Activated CD8-positive, alpha-beta memory T cell treated with anti-CD3 and anti-CD28 coated beads, Interleukin-2, amount 50 U/mL, for 24 hours (primary cell): ENCODE data around the gene CLCN6.

Experiments used
- DNase-seq: peaks from one replicate; pipeline ENCODE4 v3.0.0-alpha.2; 2020; ENCODE audit errors: extremely low read depth

Gene CLCN6

GRCh38 chr1:11778844-11779623 is 27.0 kb upstream of the CLCN6 start:
- DNase-seq, result no peak

DNA sequence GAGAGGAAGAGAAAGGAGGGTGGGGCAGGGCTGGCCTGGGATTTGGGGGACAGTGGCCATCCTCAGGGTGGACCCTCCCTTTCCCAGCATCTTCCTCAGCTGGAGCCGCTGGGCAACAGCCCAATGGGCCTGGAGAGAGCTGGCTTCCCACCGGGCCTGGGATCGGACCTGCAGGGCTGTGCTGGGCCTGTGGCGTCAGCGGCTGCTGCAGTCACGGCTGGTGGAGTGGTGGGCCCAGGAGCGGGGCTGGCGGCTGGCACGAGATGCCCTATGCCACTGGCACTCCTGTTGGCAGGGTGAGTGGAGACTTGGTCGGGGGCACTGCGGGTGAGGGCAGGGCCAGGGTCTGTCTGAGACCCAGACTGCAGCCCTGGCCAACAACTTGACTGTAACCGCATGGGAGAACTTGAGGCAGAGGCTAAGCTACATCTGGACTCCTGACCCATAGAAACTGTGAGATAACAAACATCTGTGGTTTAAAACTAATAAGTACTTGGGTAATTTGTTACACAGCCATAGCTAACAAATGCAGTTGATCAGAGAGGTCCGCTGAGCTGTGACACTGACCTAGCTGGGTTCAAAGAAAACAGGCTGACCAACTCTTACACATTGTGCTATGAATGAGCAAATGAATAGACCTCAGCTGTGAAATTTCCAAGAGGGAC is 26.1 kb upstream of the CLCN6 start:
- DNase-seq, result no peak

- no peak for DNase-seq
Observed at GRCh38 chr1:11780380-11781147, 25.4 kb upstream of the CLCN6 start.

DNA sequence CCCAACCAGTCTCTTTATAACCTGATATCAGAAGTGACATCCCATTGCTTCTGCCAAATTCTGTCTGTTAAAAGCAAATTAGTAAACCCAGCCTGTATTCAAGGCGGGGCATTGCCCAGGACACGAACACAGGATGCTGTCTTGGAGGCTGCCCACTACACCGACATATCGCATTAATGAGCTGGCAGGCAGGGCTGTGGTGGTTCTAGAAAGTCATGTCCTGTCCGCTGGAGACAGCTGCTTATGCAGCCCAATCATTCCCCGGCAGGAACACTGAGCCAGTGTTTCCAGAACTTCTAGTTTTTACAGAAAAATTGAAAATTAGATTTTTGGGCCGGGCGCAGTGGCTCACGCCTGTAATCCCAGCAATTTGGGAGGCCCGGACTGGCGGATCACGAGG is 24.7 kb upstream of the CLCN6 start:
- no peak for DNase-seq

DNA sequence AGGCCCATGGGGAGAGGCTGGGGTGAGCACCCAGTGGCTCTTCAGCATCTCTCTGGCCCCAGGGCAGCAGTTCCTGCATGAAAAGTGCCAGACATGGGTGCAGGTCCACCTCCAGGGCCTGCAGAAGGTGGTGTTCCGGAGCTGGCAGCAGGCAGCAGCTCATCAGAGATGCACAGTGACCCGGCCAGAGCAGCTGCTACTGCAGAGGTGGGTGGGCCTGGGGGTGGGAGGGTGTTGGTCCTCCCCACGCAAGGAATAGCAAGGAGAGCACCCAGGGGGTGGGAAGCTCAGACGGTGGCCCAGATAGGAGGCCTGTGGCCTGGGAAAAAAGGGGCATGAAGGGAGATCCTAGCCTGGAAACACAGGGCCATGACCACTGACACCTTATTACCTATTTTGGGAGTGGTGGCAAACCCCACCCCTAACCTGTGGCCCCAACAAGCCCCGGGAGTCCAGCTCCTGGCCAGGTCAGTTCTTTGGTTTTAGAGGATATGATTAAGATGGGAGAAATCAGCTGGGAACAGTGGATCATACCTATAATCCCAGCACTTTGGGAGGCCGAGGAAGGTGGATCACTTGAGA is 23.8 kb upstream of the CLCN6 start:
- DNase-seq, result no peak

DNA sequence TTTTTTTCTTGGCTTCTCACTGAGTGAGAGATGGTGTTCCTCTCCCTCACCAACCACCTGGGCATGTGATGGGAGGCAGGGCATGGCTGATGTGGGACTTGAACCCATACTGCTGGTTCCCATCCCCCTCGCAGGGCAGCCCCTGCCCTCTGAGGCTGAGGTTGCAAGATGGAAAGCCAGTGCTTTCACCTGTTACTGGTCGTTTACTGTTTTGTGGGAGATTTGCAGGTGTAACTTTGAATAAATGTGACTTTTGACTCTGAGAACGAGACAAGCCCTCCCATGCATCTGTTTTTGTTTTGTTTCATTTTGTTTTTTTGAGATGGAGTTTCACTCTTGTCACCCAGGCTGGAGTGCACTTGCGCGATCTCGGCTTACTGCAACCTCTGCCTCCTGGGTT is 22.4 kb upstream of the CLCN6 start:
- no peak for DNase-seq

DNA sequence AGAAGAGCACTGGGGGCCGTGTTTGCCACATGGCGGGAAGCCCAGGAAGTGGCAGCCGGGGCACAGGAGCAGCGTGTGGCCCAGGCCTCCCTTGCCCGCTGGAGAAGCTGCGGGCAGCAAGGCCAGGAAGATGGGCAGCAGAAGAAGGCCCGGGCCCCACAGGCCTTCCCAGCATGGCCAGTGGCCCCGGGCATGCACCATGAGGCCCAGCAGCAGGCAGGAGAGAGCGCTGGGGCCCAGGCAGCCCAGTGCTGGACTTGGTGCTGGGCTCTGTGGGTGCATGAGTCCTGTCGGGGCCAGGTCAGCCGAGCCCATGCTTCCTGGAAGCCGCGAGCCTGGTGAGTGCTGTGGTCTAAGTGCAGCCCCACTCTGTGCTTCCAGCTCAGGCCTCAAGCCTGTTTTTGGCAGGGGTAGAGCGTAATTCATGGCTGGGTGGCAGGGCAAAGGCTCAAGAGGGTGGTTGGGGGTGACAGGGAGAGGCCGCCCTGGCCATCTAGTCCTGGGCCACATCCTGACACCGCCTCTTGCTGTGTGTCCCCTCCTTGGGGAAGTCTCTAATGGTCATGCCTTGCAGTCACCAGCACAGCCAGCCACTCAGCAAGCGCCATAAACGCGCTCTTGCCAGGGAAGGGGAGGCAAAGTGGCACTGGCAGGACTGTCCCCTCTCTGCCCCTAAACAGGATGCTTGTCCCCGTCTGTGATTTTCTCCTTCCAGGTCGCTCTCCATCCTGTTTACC is 21.6 kb upstream of the CLCN6 start:
- DNase-seq, result no peak

- DNase-seq, result no peak
Observed at GRCh38 chr1:11784993-11785769, 20.8 kb upstream of the CLCN6 start.

GRCh38 chr1:11786168-11786567 is 19.8 kb upstream of the CLCN6 start:
- no peak for DNase-seq

- no peak for DNase-seq
Observed at GRCh38 chr1:11787251-11787803, 18.7 kb upstream of the CLCN6 start.

GRCh38 chr1:11787804-11788436 is 18.1 kb upstream of the CLCN6 start:
- no peak for DNase-seq

DNA sequence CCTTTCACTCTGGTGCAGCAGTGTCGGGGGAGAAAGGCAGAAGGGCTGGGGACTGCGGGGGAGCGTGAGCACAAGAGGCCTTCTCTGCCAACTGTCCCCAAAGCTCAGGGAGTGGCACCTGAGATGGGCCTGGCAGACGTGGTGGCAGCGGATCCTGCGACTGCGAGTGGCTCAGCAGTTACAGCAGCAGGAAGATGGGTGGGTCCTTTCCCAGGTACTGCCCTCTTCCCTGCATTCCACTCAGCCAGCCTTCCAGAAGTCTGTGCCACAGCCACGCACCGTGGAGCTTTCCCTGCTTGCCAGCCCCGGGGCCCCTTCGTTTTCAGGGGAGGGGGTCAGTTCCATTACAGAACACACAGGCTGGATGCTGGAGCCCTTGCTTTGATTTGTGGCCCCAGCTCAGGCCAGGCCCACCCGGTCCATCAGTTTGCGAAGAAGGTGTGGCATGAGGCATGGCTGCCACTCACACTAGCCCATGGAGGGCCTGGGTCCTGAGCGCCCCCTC is 17.4 kb upstream of the CLCN6 start:
- no peak for DNase-seq

- DNase-seq, result no peak
Observed at GRCh38 chr1:11789126-11790067, 16.6 kb upstream of the CLCN6 start.

GRCh38 chr1:11790101-11790879 is 15.7 kb upstream of the CLCN6 start:
- DNase-seq, result no peak

DNA sequence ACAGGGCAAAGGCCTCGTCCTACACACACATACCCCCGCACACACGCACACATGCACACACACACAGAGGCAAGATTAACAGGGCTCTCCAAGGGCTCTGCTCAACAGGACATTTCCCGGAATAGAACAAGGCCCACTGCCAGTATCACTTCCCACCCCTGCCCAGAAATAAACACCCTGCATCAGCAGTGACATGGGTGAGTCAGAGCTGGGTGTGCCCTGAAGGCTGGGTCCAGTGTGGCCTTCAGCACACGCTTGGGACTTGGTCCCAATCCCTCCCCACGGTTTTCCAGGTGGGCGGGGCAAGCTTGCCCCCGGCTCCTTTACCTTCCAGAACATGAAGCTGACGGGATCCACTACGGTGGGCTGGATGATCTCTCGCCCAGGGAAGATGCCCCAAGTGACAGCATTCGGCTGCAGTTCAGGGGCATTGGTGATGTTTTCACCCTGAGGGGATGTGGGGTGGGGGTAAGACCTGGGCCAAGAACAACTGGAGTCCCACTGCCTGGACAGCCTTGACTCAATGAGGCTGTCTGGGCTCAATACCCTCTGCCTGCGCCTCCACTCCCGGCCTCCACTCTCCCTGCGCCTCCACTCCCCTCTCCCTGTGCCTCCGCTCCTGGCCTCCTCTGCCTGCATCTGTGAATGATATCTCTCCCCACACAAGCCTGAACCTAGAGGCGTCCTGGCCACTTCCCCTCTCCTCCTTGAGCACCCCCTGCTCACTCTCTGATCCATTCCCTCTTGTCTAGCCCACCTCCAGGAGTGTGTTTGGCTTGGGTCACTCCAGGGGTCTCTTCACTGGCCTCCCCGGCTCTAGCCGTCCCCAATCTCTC is 14.9 kb upstream of the CLCN6 start:
- no peak for DNase-seq

GRCh38 chr1:11792106-11792505 is 13.9 kb upstream of the CLCN6 start:
- no peak for DNase-seq

DNA sequence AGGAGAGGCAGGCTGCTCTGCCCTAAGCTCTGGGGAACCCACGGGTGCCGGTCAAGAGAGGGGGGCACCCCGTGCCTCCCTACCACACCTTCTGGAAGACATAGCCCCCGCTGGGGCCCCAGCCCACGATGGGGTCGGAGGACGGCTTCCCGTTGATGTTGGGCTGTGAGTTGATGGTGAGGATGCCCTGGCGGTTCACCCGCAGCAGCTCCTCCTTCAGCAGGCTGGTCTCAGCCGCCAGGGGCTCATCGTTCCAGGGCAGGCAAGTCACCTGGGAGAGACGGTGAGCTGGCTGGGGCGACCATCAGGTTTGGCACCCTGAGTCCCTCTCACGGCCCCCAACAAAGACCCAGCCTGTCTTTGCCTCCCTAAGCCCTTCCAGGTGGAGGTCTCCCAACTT is 12.2 kb upstream of the CLCN6 start:
- DNase-seq, result no peak
